Activated B cell treated with CpG ODN at 0.5 μM for 24 hours (primary cell): ENCODE data around the gene OCA2. TPM values are rescaled to one million over a fixed set of nuclear protein-coding genes. Genes with fewer than 3 reads are reported as not detected.

Experiments
- ATAC-seq: fragments of 200-7000 bp; cut with Tn5 transposase; one replicate; pipeline ENCODE4 v1.10.0; 2021; ENCODE audit warnings: low read depth, mild to moderate bottlenecking, moderate library complexity
- CTCF ChIA-PET: fragments of 350-600 bp; sonication (Branson Sonifier 250); formaldehyde crosslinking; loops from one replicate; lab custom pipeline; 2021; ENCODE audit warnings: antibody characterized with exemption; lab: Charles Lee
- POLR2A ChIA-PET: fragments of 350-600 bp; sonication (Branson Sonifier 250); formaldehyde crosslinking; loops from one replicate; lab custom pipeline; 2021; ENCODE audit warnings: antibody characterized with exemption; lab: Charles Lee
- DNase-seq: peaks from one replicate; pipeline ENCODE4 v3.0.0; 2022
- H3K27ac Mint-ChIP-seq: one replicate; pipeline ENCODE4 v1.8.0; 2020; ENCODE audit warnings: mixed read lengths
- H3K27me3 Mint-ChIP-seq: one replicate; pipeline ENCODE4 v1.8.0; 2021; ENCODE audit warnings: mixed read lengths
- H3K36me3 Mint-ChIP-seq: one replicate; pipeline ENCODE4 v1.8.0; 2021; ENCODE audit warnings: low read depth, mixed read lengths
- H3K4me1 Mint-ChIP-seq: one replicate; pipeline ENCODE4 v1.8.0; 2021; ENCODE audit warnings: mixed read lengths
- H3K4me3 Mint-ChIP-seq: one replicate; pipeline ENCODE4 v1.8.0; 2020; ENCODE audit warnings: mild to moderate bottlenecking, mixed read lengths
- H3K9me3 Mint-ChIP-seq: one replicate; pipeline ENCODE4 v1.8.0; 2020; ENCODE audit warnings: mixed read lengths
- CTCF ChIP-seq: fragments of 200-600 bp; IDR thresholded peaks from one replicate; pipeline ENCODE4 v1.8.0; 2022; ENCODE audit warnings: antibody characterized with exemption, mild to moderate bottlenecking
- intact Hi-C: fragments of 100-400 bp; cut with micrococcal nuclease; formaldehyde crosslinking; loops from one replicate; pipeline ENCODE4 v1.15.1; 2024
- total RNA-seq: library from RNA; stranded (reverse); gene quantifications from 2 replicates; pipeline ENCODE4 v1.2.3, GENCODE V29; 2022

The OCA2 gene
- total RNA-seq, 1 donor from 2014 or later: not detected

- ChIA-PET POLR2A (no interaction called here), CTCF (no interaction called here)
- intact Hi-C loops: no loop called here
- H3K4me1 Mint-ChIP-seq: no peaks in the 10 kb centered on the region
- no peak for DNase-seq
- no peaks in the 10 kb centered on the region for H3K36me3 Mint-ChIP-seq
- ATAC-seq: no peak
- peaks cover 7% of the 10 kb centered on the region for H3K9me3 Mint-ChIP-seq
- no peak for TF ChIP-seq CTCF
- no peaks in the 10 kb centered on the region for H3K27me3 Mint-ChIP-seq
- H3K4me3 Mint-ChIP-seq: no peak overlapping the region
- H3K27ac Mint-ChIP-seq: no peak overlapping the region
These were observed 308.8 kb downstream of the OCA2 start for GRCh38 chr15:27790270-27790669.

- intact Hi-C loops: no loop called here
These were observed 311.2 kb downstream of the OCA2 start for GRCh38 chr15:27787931-27788330.

GRCh38 chr15:27784107-27784506 is 315.0 kb downstream of the OCA2 start:
- ChIA-PET CTCF (no interaction called here), POLR2A (no interaction called here)
- Mint-ChIP-seq H3K27me3 (no peaks in the 10 kb centered on the region), H3K36me3 (no peaks in the 10 kb centered on the region), H3K27ac (no peak overlapping the region), H3K4me1 (no peaks in the 10 kb centered on the region), H3K4me3 (no peak overlapping the region), H3K9me3 (peaks cover 8% of the 10 kb centered on the region)
- DNase-seq: no peak
- no peak for TF ChIP-seq CTCF
- no peak for ATAC-seq
- intact Hi-C loops: no loop called here

More at GRCh38 chr15:27787931-27788330, 311.2 kb downstream of the OCA2 start:
- Mint-ChIP-seq H3K27ac (no peak overlapping the region), H3K4me1 (no peaks in the 10 kb centered on the region), H3K36me3 (no peaks in the 10 kb centered on the region), H3K27me3 (no peaks in the 10 kb centered on the region), H3K4me3 (no peak overlapping the region), H3K9me3 (peaks cover 7% of the 10 kb centered on the region)
- CTCF ChIA-PET: no interaction called here
- no peak for DNase-seq
- POLR2A ChIA-PET: no interaction called here
- no peak for ATAC-seq
- TF ChIP-seq CTCF: no peak

GRCh38 chr15:27783678-27784077 is 315.4 kb downstream of the OCA2 start:
- ChIA-PET CTCF (no interaction called here), POLR2A (no interaction called here)
- ATAC-seq: no peak
- peaks cover 9% of the 10 kb centered on the region for H3K9me3 Mint-ChIP-seq
- no peak for DNase-seq
- no peaks in the 10 kb centered on the region for H3K27me3 Mint-ChIP-seq
- no peak for TF ChIP-seq CTCF
- H3K4me3 Mint-ChIP-seq: no peak overlapping the region
- H3K27ac Mint-ChIP-seq: no peak overlapping the region
- H3K36me3 Mint-ChIP-seq: no peaks in the 10 kb centered on the region
- H3K4me1 Mint-ChIP-seq: no peaks in the 10 kb centered on the region
- intact Hi-C loops: no loop called here

GRCh38 chr15:27782125-27782524 is 317.0 kb downstream of the OCA2 start:
- TF ChIP-seq CTCF: no peak
- Mint-ChIP-seq H3K4me1 (no peaks in the 10 kb centered on the region), H3K36me3 (no peaks in the 10 kb centered on the region), H3K9me3 (peaks cover 9% of the 10 kb centered on the region), H3K27me3 (no peaks in the 10 kb centered on the region), H3K27ac (no peak overlapping the region), H3K4me3 (no peak overlapping the region)
- ATAC-seq (no peak), DNase-seq (no peak)
- intact Hi-C loops: no loop called here
- ChIA-PET POLR2A (no interaction called here), CTCF (no interaction called here)
